ENCODE measurements around the gene ISOC2.

The ISOC2 gene

DNA sequence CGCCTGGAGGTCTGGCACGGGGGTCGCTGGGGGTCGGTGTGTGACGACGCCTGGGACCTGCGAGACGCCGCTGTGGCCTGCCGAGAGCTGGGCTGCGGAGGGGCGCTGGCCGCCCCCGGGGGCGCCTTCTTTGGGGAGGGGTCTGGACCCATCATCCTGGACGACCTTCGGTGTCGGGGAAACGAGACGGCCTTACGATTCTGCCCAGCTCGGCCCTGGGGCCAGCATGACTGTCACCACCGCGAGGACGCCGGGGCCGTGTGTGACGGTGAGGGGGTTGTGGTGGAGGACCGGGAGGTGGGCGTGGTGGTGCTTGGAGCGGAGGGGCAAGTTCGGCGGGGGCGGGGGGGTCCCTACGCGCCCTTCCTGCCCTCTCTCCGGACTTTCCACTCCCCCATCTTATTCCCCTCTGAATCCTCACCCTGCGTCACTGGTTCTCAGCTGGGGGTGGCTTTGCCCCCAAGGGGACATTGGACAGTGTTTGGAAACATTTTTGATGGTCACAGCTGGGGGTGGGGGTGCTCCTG, 32.3 kb upstream of the ISOC2 start:
- TF ChIP-seq GATA1 (IDR thresholded peaks at IDR 0.05; ENCODE audit: low read depth, low read length), result no peak
- no peak for TF ChIP-seq POLR2A (IDR thresholded peaks at IDR 0.05; ENCODE audit: low read length)

DNA sequence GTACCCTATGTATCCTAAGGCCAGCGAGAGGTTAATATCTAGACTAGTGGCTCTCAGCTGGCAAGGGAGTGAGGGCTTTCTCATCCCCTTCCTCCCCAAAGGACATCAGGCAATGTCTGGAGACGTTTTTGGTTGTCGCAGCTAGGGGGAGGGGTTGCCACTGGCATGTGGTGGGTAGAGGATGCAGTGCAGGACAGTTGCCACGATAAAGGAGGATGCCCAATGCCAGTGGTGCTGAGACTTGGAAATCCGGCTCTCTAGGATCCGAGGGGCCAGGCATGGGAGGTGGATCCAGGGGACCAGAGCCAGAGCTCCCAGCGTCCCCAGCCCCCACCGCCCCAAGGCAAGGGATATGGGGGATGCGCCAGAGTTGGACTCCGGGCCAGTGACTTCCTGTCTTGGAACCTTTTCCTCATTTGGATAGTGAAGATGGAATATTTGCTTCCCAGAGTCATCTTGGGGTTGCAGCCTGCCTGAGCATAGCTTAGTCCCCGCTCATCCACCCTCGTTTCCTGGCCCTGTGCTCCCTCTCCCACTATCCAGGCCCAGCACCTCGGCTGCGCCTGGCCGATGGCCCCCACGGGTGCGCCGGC, 31.7 kb upstream of the ISOC2 start:
- TF ChIP-seq POLR2A (IDR thresholded peaks at IDR 0.05; ENCODE audit: low read length), result no peak
- no peak for TF ChIP-seq GATA1 (IDR thresholded peaks at IDR 0.05; ENCODE audit: low read depth, low read length)
- no peak for DNase-seq

More for the DNA sequence above, 32.3 kb upstream of the ISOC2 start:
- DNase-seq, result no peak

DNA sequence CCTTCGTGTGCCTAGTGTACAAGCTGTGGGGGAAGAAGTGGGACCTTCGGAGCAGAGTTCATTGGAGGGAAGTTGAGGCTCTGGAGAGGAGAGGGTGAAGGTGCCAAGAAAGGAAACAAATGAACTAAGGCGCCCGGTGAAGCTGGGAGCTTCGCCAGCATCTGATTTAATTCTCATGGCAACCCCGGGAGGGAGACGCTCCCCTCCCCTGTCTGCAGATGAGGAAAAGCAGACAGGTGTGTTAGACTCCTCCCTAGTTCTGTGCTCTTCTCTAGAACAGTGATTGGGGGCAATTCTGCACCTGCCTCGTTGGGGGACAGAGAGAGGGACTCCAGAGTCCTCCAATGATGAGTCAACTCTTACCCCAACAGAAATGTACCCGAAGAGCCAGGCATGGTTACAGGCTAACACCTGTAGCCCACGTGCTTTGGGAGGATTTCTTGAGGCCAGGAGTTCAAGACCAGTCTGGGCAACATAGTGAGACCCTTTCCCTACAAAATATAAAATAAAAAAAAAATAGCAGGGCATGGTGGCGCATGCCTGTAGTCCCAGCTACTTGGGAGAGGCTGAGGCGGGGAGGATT, 31.0 kb upstream of the ISOC2 start:
- DNase-seq, result no peak
- TF ChIP-seq POLR2A (IDR thresholded peaks at IDR 0.05; ENCODE audit: low read length) (no peak), GATA1 (IDR thresholded peaks at IDR 0.05; ENCODE audit: low read depth, low read length) (no peak)

DNA sequence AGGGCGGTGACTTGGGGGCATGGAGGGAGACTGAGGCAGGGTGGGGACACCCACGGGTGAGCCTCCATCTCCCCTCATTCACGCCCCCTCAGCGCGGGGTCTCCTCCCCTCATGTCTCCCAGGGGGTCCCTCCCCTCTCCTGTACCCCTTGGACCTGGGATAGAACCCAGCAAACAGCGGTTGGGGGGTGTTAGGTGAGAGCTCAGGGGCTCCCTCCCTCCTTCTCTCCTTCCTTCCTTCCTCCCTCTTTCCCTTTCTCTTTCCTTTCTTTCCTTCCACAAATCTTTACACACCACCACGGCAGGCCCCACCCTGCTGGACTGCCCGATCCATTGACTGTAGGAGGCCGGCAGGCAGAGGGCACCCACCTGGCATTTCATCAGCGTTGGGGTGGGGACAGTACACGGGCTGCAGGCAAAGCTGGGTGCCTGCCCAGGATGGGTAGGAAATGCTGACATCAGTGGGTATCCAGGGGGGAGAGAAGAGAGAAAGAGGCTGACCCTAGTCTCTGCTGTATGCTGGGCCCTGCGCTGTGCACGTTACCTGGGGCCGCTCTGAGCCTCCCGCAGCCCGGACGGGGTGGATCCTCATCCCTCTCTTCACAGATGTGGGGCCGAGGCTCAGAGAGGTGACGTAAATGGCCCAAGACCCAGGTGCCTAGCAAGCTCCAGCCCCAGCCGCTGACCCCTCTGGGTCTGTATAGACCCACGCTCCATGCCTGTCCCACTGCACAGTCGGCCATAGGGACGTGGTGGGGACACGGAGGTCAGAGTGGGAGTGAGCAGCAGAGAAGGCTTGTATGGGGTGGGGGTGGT, 30.3 kb upstream of the ISOC2 start:
- TF ChIP-seq GATA1 (IDR thresholded peaks at IDR 0.05; ENCODE audit: low read depth, low read length), result no peak
- no peak for TF ChIP-seq POLR2A (IDR thresholded peaks at IDR 0.05; ENCODE audit: low read length)
- DNase-seq, result no peak

DNA sequence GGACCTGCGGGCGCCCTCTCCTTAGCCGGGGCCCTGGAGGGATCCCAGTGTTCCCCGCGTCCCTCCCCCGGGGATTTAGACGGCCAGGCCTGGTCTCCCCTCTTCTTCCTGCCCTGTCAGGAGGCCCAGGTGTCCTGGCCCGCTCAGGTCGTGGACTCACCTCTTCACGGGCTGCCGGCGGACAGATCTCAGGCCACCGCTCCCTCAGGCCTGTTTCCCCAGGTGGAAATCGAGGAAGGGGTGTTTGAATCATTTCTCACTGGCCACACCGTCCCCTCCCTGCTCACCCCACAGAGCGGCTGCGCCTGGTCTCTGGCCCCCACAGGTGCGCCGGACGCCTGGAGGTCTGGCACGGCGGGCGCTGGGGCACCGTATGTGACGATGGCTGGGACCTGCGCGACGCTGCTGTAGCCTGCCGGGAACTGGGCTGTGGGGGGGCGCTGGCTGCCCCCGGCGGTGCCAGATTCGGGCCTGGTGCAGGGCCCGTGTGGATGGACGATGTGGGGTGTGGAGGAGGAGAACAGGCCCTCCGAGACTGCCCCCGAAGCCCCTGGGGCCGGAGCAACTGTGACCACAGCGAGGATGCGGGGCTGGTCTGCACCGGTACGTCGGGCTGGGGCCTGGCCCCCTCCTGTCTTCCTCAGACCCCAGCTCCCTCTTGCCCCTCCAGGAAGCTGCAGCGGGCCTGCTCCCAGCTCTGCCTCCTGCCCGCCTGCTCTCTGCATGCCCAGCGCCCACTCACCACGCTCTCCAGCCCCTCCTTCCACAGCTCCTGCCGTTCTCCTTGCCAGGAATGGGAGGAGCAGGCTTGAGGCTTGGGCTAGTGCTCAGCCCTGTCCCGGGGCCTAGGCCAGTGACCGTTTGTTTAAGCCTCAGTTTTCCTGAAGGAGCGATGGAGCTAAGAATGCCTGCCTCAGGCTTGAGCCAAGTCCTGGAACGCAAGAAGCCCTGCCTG, 29.3 kb upstream of the ISOC2 start:
- TF ChIP-seq POLR2A (IDR thresholded peaks at IDR 0.05; ENCODE audit: low read length), result no peak
- TF ChIP-seq GATA1 (IDR thresholded peaks at IDR 0.05; ENCODE audit: low read depth, low read length), result no peak
- DNase-seq, result no peak

DNA sequence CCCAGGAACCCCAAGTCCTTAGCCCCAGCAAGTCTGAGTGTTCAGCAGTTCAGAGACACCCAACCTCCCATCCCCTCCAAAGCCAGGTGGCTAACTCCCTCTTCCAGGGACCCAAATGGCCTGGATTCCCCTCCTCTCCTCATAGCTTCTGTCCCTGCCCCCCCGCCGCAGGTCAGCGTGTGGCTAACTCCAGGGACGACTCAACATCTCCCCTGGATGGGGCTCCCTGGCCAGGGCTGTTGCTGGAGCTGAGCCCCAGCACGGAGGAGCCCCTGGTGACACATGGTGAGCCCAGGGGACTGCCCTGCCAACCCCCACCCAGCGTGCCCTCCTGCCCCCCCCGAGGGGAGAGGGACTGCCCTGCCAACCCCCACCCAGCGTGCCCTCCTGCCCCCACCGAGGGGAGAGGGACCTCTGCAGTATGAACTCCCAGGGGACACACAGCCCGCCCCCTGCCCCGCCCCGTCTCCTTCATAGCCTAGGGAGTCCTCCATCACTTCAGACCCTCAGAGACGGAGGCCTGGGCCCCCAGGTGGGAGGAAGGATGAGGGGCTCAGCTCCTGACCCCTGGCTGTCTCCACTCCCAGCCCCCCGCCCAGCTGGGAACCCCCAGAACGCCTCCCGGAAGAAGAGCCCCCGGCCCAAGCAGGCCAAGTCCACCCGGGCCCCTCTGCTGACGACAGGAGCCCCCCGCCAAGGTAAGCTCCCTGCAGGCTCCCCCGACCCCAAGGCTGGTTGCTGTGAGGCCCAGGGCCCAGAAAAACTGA, 28.5 kb upstream of the ISOC2 start:
- DNase-seq, result no peak
- TF ChIP-seq GATA1 (IDR thresholded peaks at IDR 0.05; ENCODE audit: low read depth, low read length), result no peak
- no peak for TF ChIP-seq POLR2A (IDR thresholded peaks at IDR 0.05; ENCODE audit: low read length)

DNA sequence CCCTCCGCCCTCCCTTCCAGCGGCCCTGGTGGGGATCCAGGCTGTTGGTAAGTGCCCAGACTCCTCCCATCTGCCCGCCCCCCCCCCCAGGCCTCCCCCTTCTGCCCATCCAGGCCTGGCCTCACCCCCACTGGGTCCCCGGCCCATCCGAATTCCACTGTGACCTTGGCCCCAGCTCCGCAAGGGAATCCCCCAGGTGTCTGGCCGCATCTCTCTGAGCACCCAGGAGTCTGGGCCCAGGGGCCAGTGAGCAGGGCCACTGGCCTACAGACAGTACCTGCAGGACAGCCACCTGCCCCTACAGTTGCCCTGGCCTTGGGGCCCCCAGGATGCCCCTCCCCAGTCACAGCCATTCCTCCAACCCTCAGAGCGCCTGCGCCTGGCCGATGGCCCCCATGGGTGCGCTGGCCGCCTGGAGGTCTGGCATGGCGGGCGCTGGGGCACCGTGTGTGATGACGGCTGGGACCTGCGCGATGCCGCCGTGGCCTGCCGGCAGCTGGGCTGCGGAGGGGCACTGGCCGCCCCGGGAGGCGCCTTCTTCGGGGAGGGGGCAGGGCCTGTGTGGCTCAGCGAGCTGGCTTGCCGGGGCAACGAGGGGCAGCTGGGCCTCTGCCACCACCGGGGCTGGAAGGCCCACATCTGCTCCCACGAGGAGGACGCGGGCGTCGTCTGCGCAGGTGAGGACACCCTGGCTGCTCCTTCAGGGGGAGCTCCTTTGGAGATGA, 27.7 kb upstream of the ISOC2 start:
- DNase-seq, result no peak
- TF ChIP-seq POLR2A (IDR thresholded peaks at IDR 0.05; ENCODE audit: low read length) (no peak), GATA1 (IDR thresholded peaks at IDR 0.05; ENCODE audit: low read depth, low read length) (no peak)

DNA sequence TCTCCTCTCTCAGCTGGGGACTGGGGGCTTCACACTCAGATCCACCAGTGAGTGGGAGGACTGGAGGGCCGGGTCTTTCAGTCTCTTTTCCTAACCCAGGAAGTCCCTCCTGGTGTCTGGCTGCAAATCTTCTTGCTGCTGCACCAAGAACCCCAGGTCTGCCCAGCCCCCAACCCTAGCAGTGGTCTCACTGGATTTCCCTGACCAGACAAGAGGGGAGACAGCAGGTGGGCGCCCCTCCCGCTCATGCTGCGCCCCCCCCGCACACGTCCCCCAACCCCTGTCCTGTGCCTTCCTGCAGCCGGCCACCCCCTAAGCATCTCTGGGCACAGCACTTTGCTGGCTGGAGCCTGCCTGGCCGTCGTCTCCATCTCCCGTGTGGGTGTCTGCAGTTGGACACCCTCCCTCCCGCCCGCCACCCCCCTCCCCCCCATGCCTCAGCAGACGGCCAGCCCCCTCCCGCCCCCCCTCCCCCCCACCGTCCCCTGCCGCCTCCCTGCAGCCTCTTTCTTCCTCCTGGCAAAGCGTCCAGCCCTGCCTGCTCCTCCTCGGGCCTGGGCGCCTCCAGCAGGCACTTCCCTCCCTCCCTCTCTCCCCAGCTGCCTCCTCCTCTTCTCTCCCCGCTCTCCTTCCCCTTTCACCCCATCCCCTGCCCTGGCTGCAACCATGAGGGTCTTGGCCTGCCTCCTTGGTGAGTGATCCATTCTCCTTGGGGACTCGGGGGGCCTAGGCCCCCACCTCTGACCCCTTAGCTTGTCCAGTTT, 26.7 kb upstream of the ISOC2 start, which contains the start of gene SSC5D:
TSS of gene SSC5D (plus strand) at position 513 of the 764 bp plus-strand sequence. CDS start at position 667, 154 bp downstream.
- no peak for DNase-seq
- TF ChIP-seq POLR2A (IDR thresholded peaks at IDR 0.05; ENCODE audit: low read length), result no peak

DNA sequence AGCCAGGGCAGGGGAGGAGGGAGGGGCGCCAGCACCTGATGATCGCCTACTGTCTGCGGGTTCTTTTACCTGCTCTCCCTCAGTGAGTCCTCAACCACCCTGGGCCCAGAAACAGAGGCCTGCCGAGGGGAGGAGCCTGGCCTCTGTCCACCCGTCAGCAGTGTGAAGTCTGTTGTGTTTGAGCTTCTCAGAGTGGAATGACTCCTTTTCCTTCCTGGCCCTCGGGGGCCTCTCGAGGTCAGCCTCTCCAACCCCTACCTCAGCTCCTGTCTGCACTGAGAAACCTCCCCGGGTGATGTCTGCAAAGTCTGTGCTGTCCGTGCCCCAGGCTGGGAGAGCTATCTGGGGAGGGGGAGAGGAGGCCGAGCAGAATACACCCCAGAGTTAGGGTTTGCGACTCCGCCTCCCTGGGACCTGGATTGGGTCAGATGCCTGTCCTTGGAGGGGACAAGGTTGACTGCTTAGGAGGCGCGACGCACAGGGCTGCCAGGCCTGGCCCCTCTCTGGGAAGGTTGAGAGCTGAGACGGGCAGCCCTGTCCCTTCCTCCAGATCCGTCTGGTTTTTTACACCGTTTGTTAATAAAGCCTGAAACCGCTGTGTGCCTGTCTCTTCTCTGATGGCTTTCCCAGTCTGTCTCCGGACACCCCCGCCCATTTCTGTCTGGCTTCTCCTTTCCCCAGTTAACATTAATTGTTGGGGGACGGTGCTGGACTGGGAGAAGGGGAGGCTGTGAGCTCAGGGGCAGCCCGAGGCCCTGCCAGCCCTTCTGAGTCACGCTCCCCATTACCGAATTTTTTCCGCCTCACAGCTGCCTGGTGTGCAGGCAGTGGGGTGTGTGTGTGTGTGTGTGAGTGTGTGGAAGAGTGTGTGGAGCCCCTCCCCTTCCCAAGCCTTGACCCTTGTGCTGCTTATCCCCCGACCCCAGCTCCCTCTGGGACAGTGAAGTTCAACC, 25.8 kb upstream of the ISOC2 start:
- DNase-seq, result peak; percentile 38 to 52

More for the DNA sequence above, 25.8 kb upstream of the ISOC2 start:
- TF ChIP-seq POLR2A (IDR thresholded peaks at IDR 0.05; ENCODE audit: low read length) (no peak), GATA1 (IDR thresholded peaks at IDR 0.05; ENCODE audit: low read depth, low read length) (no peak)

All from erythroblast (primary cell).